Activated CD4-positive, alpha-beta T cell treated with anti-CD3 and anti-CD28 coated beads, Interleukin-2, amount 50 U/mL, for 16 hours (primary cell): Measurements from ENCODE around the gene PLXNA4.

Source experiments
- DNase-seq: peaks from one replicate; pipeline ENCODE4 v3.0.0-alpha.2; 2020

PLXNA4 gene

GRCh38 chr7:132295175-132295574 is 281.1 kb downstream of the PLXNA4 start:
- no peak for DNase-seq

GRCh38 chr7:132292803-132293202 is 283.5 kb downstream of the PLXNA4 start:
- no peak for DNase-seq

GRCh38 chr7:132291481-132291880 is 284.8 kb downstream of the PLXNA4 start:
- no peak for DNase-seq

GRCh38 chr7:132290021-132290420 is 286.2 kb downstream of the PLXNA4 start:
- no peak for DNase-seq

GRCh38 chr7:132286836-132287235 is 289.4 kb downstream of the PLXNA4 start:
- no peak for DNase-seq

GRCh38 chr7:132280335-132280734 is 295.9 kb downstream of the PLXNA4 start:
- no peak for DNase-seq

- DNase-seq = no peak
These were observed 296.6 kb downstream of the PLXNA4 start for GRCh38 chr7:132279718-132280117.

DNA sequence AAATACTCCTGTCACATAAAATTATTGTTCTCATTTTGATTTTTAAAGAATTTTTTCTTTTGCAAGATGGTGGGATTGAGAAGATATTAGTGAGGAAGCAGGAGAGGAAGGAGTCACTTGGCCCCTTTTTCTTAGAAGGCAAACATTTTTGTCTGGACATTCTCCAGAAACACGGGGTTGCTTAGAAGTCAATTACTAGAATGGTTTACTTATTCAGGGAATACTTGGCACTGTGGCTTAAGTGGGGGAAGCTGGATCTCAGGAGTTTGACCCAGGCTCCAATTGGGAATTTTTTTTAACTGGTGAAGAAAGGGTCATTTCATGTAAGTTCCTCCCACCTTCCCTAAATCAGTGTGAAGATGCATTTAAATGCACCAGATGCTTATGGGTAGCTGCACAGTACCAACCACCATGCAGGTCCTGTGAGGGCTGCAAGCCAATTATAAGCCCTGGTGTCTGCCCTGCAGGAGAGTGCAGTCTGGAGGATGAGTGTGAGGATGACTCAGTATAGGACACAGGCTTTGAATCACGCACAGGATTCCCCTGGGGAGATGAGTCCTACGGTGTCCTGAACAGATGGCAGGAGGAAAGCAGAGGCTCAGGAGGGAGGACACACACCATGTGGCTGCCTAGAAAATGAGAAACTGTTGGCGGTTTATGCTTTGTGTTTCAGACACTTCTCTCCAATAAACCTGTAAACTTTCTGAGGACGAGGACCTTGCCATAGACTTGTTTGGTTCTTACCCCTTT is 299.1 kb downstream of the PLXNA4 start:
- no peak for DNase-seq

DNA sequence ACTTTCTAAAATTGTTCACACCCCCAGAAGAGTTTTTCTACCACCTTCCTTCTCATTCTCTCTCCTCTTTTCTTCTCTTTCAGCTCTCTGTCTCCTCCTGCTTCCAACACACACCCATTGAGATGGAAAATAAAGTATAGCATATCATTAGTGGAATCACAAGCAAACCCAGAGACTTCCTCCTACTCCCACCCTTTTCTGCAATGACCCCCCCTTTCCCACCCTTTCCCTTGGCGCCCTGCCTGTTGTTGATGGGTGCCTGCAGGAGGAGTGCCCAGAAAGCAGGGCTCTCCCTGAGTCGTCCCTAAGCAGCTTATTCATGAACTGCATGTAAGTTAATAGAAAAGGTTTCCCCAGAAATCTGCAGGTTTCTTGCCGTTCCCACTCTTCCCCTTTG is 300.0 kb downstream of the PLXNA4 start:
- DNase-seq = no peak

DNA sequence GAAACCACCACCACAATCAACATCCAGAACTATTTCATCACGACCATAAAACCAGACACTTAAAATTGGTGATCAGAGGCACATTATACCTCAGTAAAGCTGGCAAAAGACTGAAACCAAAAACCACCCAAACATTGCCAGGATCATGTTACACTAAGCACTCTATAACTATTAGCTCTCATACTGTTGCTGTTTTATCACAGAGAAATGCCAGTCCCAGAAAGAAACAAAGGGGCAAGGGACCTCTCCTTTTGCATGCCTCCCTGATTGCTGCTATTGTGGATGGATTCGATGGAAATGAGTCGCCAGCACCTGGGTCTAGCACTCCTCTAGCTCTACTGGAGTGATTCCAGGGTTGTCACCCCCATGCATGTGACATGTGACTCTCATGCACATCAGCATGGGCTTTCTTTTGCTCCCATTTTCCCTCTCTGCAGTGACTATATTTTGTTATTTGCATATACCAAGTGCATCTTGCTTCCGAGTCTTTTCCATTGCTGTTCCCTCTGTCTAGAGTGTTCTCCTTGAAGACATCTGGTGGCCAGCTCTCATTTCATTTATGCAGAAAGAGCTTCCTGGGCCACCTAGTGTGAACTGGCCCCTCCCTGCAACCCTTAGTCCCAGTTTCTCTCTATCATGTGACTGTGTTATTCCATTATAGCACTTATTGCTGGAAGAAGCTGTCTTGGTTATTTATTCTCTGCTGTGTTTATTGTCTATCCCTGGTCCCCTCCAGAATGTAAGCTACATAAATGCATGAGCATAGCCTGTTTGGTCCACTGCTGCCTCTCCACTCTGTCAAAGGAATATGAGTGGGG is 300.6 kb downstream of the PLXNA4 start:
- DNase-seq = no peak

- no peak for DNase-seq
These were observed 303.4 kb downstream of the PLXNA4 start for GRCh38 chr7:132272763-132273371.

DNA sequence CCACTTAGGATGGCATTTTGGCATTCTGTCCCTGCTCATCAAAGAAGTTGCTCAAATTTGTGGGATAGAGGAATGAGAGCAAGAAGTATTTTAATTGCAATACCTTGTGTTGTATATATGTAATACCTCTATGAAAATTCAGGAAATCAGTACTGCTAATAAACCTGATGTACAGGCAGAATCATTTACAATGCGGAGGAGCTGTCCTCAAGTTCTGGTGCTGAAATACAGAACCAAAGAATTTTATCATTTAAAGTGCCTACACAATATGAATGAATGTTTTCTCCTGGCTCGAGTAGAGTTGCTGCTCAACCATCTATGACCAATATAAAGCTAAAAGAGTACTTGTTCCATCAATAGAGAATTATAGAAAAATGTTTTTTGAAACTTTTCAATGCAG is 305.8 kb downstream of the PLXNA4 start:
- DNase-seq = no peak

DNA sequence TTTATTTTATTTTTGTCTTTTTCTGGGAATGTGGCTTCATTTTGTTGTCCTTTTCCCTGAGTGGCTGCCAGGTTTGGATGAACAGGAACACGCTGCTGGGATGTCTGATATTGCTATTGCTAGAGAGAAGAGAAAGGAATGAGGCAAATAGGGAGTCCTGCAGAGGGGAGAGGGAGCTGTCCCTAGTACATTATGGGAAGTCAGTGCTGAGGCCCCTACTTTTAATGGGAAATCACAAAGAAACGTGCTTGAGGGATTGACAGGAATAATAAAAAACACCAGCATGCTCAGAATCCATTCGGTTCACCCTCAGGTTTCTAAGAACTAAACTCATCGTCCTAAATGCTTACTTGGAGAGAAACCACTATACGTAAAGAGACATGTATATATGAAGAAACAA is 306.6 kb downstream of the PLXNA4 start:
- no peak for DNase-seq

DNA sequence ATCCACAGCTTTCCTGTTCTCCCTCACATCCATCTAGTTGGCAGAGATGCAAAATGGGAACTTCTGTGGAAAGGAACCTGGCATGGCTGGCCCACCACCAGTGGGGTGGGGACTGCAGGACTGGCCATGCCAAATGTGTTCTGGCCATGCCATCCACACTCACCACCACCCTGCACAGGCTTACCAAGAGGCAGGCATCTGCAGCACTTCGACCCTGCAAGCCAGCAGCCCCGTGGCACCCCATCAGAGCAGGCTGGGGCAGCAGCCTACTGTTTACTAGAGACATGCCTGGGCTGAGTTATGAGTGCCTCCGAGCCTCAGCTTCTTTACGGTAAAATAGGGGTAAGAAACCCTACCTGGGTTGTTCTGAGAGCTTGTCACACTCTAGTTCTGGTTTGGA is 313.1 kb downstream of the PLXNA4 start:
- DNase-seq = no peak

DNA sequence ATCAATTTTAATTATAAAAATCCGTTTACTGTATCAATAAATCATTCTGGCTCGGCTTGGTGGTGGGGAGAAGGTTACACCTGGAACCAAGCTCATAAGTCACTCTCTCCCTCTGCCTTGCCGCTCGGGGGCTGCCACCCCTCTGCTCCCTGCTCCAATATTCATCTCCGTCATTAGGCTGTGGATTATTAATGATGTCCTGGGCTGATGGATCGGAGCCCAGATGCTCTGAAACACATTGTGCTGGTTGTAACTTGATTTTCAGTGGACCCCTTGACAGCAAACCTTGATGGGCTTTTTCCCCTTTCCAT is 314.2 kb downstream of the PLXNA4 start:
- no peak for DNase-seq

GRCh38 chr7:132261327-132262159 is 314.7 kb downstream of the PLXNA4 start:
- no peak for DNase-seq

- DNase-seq = no peak
These were observed 318.0 kb downstream of the PLXNA4 start for GRCh38 chr7:132258231-132258630.

DNA sequence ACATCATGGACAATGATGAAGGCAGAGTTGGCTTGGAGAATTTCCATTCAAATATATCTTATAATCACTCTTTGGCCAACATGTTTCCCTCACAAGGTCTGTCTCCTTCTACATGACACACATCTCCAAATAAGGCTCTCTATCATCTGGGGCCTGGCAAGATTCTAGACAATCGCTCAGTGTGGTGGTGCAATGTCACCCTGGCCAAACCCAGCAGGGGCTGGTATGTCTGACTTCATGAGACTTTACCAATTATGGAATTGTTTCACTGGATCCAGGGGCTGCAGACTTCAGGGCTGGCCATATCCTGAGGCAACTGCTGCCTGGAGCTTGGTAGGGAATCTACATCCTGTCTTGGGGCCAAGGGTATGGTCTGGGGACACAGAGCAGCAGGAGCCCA is 319.0 kb downstream of the PLXNA4 start:
- DNase-seq = no peak

- no peak for DNase-seq
These were observed 319.5 kb downstream of the PLXNA4 start for GRCh38 chr7:132256721-132257212.

- DNase-seq = no peak
These were observed 320.4 kb downstream of the PLXNA4 start for GRCh38 chr7:132255898-132256297.

DNA sequence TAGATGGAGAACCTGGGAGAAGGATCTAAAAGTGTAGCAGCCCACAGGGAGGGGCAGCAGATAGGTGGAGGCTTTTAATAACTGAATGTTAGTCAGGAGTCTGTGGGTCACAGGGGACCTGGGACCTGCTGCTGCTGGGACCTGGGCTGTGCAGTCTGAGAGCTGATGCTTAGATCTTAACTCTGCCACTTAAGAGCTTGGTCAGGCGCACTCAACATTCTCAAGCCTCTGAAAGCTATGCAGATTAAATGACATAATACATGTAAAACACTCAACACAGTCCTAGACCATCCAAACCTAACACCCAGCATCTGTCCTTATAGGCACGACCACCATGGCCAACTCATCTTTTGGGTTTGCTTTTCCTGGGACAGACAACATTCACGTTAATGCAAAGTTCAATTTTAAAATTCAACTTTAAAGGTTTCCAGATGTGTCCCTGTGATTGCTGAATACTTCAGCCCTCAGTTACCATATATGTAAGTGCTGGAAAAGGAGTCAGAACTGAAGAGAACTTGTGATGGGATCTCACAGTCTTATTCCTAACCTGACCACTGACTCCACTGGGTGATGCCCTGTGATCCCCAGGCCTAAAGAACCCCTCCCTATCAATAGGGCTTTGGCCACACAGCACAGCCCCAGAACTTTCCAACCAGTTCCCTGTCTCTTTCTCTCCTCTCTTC is 321.0 kb downstream of the PLXNA4 start:
- no peak for DNase-seq

GRCh38 chr7:132254455-132254854 is 321.8 kb downstream of the PLXNA4 start:
- no peak for DNase-seq

DNA sequence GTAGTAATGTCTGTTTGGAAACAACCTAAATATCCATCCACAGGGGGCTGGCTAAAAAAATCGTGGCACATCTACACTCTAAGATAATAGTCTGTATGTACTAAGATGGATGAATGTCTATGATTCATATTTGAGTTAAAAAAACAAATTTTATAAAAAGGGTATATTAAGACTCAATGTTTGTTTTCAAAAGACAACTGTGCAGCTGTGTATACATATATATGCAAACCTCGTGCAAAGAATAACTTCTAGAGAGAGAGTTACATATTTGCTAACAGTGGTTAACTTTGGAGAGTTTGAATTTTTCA is 323.5 kb downstream of the PLXNA4 start:
- no peak for DNase-seq
